ENCODE results near the gene SLC9A3. TPM values are rescaled to one million over a fixed set of nuclear protein-coding genes. Genes with fewer than 3 reads are reported as not detected.

Gene SLC9A3
- polyA plus RNA-seq, 10 donors, result 1.3 to 3.3 (median 1.9) TPM

DNA sequence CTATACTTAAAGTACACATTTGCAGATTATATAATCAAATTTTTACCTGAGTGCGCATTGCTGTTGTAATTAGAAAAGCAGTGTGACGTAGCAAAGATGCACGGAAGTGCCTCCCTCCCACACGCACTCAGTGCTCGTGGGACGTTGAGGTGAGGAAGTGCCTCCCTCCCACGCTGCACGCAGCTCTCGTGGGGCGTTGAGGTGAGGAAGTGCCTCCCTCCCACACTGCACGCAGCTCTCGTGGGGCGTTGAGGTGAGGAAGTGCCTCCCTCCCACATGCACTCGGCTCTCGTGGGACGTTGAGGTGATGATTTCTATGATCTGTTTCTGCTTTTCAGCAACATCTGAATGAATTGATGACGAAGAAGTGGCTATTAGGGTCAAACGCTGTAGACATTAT, 60.3 kb downstream of the SLC9A3 start:
- DNase-seq, result no peak

DNA sequence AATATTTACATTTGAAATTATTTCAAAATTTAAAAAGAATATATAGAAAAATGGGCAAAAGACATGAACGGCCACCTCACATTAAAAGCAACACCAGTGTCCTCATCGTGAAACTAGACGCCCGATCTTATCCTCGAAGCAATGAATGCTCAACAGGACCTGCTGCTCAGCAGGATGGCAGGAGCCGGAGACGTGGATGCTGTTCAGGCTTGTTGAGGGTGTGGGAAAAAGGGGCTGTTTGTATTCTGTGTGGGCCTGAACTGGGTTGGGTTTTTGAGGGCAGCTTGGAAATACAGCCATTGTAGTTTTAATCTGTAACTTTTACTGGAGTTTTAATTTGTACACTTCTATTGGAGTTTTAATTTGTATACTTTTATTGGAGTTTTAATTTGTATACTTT, 60.9 kb downstream of the SLC9A3 start:
- no peak for DNase-seq

DNA sequence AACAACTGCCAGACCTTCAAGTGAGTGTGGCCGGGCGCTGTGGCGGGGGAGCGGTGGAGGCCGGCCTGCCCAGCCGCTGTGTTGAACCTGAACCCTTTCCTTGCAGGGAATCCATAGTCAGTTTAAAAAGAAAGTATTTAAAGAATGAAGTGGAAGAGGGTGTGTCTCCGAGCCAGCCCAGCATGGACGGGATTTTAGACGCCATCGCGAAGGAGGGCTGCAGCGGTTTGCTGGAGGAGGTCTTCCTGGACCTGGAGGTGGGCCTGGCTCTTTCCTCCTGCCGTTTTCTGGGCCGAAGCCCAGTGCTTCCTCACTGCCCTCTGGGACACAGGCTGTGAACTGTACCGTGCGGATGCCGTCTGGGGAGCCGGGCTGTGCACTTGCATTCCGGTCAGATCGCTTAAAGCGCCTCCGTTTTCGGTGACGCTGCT, 62.2 kb downstream of the SLC9A3 start:
- no peak for DNase-seq

DNA sequence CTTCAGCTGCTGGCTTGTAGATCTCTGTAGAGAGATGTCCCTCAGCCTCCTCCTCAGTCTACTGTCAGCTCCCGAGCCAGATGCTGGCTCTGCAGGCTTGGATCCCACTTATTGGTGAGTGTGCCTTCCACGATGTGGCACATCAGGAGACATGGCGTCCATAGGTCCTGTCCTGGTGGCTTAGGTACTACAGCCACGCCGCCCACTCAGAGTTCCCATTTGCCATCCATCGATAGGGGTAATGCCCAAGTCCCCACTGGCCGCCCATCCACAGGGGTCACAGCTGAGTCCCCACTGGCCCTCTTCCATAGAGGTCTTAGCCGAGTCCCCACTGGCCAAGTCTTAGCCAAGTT, 64.0 kb downstream of the SLC9A3 start:
- DNase-seq, result no peak

DNA sequence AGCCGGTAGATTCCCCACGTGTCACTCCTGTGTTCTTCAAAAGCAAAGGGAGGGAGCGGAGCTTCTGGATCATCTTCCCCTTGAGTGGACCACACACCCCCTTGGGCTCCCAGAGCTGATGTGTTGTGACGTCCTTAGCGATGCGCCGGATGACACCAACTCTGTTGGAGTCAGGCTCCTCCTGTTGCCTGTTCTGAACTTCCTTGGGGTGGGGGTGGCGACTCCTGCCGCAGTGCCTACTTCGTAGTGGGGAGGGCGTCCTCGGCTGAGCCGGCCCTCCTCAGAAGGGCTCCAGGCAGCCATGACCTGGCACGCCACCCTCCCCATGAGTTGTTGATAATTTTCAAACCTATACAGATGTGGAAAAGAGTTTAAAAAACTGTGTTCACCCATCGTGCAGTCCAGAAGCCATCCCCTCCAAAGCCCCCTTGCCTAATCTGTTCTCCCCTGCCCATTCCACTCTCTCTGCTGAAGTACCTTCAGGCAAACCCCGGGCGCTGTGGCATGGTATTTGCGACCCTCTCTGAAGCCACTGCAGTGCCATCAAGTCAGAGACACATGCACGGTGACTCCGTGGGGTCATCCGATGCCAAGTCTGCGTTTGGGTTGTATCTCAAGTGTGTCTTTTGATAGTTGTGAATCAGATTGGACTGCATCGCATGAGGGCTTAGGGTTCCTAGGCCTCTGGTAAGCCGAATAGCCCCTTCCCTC, 64.5 kb downstream of the SLC9A3 start:
- DNase-seq, result no peak

DNA sequence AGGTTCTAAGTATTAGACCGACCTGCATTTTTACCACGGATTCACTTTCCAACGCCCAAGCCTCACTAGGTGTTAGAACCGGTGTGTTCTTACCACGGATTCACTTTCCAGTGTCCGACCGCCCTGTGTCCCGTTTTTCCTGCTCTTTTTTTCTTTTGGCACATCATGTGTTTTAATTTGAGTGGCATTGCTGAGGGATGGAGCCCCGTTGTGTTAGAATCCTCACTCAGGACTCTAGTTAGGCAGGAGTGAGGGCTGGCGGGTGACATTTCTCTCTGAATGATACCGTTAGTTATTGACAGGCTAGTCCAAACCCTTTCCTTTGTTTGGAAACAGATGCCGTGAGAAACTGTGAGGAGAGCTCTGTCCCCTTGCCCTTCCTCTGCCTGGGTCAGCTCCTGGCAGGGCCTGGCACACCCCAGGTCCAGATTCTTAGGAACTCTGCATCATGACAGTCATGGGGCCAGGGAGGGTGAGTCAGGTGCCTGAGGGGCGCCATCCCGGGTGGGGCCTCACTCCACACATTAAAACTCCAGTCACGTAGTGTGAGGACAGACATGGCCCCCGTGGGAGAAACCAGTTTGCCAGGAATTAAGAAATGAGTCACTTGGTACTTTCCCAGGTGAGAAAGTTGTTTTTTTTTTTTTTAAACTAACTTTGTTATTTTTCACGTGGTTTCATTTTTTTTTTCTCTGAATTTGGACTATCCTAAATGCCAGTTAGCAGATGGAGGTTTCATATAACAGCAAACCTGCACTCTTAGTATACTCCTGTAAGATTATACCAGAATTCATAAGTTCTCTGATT, 65.5 kb downstream of the SLC9A3 start:
- DNase-seq, result no peak

DNA sequence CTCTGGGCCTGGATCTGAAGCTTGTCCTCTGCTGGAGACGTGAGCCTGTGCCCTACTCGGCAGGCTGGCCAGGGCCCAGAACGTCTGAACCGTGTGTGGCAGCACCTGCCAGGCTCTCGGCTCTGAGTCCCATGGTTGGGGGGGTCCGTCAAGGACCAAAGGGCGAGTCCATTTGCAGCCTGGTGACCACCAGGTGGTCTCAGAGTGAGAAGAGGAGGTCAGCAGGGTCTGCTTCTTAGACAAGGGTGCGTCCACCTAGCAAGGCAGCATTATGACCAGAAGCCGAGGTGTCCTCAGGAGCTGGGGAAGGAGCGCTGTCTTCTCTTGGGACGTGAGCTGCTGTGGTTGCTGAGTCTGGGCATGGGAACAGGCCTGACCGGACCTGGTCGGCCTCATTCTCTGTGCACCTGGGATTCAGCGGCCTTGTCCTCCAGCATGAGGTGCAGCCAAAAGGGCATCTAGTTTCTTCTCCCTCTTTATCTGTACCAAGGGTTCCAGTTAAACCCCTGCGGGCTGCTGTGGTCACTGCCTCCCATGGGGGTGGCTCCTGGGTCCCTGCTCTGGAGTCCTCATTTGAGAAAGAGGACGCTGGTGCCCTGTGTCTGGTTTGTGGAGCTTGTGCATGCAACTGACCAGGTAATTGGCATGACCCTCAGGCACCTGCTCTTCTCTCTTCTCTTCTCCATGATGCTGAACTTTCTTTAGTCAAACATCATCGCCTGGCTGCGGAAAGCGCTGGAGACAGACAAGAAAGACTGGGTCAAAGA, 66.9 kb downstream of the SLC9A3 start:
- DNase-seq, result no peak

DNA sequence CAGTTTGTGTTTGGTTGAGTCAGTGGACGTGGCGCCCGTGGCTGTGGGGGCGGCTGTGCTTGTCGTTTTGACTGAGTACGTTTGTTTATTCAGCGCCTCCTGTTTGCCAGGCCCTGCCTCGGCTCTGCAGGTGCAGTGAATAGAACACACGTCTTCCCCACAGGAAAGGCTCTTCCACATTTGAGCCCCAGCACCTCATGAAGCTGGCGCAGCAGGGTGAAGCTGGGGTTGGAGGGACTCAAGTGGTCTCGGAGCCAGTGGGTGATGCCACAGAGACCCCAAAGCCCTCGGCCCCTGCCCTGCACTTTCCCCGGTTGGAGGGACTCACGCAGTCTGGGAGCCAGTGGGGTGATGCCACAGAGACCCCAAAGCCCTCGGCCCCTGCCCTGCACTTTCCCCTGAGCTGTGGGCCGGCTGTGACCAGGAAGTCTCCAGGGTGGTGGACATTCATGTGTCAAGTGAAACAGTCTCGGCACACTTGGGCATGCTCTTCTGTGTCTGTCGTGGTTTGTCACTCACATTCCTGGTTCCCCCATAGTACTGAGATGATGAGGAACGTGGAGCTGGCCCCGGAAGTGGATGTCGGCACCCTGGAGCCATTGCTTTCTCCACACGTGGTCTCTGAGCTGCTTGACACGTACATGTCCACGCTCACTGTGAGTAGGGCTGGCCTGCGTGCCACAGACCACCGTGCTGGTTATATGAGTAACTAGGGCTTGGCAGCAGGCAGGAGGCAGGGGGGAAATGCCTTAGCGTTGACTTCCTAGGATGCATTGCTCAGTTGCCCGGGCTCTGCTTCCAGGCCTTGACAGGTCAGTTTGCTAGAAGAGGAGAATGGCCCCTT, 67.7 kb downstream of the SLC9A3 start:
- DNase-seq, result no peak

DNA sequence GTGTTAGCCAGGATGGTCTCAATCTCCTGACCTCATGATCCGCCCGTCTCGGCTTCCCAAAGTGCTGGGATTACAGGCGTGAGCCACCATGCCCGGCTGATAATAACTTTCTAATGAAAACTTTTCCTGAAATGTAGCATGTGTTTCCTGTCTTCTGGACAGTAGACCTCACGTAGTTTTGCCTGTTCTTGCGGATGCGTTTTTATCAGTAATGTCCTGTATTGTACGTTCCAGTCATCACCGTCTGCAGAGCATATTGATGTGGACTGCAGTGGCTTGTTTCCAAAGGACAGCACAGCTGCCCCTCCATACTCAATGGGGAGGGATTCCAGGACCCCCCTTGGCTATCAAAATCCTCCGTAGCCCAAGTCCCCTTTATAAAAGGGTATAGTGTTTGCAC, 68.4 kb downstream of the SLC9A3 start:
- no peak for DNase-seq

DNA sequence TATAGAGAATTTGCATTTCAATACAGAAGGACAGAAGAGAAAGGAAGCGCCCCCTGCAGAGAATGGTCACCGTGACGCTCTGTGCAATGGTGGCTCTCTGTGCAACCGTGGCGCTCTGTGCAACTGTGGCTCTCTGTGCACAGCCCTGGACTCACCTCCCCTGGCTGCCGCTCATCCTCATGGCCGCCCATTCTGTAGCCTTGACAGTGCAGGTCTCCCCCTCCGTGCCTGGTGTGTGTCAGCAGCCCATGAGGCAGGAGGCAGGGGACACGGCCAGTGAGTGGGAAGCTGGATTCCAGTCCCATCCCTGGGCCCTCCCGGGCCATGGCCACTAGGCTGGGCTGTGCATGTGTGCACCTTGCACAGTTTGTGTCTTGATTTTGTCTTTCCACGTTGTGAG, 69.3 kb downstream of the SLC9A3 start:
- no peak for DNase-seq

DNA sequence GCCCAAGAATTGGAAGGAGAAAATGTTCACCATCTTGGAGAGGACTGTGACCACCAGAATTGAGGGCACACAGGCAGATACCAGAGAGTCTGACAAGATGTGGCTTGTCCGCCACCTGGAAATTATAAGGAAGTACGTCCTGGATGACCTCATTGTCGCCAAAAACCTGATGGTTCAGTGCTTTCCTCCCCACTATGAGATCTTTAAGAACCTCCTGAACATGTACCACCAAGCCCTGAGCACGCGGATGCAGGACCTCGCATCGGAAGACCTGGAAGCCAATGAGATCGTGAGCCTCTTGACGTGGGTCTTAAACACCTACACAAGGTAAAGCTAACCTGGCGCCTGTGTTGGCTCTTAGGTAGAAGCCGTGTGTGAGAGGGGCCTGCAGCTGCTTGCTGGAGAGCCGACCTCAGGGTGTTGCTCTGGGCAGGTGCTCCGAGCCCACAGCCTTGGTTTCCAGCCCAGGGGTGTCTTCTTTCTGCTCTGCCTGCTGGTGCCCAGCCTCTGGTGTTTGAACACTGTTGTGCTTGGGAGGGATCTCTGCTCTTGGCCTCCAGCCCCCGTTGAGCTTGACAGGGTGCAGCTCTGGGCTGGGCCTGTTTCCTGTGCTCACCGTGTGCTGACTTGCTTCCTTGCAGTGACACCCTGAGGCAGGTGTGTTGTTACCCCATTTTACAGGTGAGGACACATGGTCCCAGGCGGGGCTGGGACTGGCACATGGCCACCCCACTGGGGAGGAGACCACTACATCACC, 70.3 kb downstream of the SLC9A3 start:
- DNase-seq, result no peak

DNA sequence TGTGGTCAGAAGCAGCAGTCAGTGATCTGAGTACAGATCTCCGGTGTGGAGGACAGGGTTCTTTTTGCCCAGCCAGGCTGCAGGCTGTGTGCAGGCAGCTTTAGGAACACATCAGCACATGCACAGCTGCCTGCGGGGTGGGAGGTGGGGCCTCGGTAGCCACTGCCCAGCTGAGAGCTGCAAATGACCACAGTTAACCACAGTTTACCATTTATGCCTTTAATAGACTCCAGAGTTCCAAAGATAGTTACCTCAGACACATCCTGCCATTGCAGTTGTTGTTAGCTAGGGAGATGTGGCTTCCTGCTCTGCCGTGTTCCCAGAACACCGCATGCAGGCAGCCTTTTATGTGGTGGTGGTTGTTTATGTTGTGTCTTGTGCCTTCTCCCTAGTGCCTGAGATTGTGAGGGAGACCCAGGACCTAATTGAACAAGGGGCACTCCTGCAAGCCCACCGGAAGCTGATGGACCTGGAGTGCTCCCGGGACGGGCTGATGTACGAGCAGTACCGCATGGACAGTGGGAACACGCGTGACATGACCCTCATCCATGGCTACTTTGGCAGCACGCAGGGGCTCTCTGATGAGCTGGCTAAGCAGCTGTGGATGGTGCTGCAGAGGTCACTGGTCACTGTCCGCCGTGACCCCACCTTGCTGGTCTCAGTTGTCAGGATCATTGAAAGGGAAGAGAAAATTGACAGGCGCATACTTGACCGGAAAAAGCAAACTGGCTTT, 71.1 kb downstream of the SLC9A3 start:
- DNase-seq, result no peak

DNA sequence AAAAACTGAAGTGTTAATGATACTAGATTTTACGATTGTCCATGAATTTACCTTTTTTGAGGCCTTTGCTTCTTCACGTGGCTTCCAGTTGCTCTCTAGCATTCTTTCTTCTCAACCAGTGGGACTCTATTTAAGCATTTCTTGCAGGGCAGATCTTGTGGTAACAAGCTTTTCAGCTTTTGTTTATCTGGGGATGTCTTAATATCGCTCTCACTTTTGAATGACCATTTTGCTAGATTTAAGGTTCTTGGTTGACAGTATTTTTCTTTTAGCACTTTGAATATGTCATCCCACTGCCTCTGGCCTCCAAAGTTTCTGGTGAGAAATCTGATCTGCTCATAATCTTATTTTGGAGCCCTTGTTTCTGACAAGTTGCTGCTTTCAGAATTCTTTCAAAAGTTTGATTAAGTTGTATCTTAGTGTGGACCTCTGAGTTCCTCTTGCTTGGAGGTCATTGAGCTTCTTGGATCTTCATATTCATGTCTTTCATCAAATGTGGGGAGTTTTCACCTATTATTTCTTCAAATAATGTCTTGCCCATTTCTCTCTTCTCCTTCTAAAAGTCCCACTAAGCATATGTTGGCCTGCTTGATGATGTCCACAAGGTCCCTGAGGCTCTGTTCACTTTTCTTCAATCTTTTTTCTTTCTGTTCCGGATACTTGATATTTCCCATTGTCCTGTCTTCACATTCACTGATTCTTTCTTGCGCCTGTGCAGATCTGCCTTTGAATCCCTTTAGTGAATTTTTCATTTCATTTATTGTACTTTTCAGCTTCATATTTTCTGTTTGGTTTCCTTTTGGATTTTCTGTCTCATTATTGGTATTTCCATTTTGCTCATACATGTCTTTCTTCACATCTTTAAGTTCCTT, 72.4 kb downstream of the SLC9A3 start:
- DNase-seq, result no peak

DNA sequence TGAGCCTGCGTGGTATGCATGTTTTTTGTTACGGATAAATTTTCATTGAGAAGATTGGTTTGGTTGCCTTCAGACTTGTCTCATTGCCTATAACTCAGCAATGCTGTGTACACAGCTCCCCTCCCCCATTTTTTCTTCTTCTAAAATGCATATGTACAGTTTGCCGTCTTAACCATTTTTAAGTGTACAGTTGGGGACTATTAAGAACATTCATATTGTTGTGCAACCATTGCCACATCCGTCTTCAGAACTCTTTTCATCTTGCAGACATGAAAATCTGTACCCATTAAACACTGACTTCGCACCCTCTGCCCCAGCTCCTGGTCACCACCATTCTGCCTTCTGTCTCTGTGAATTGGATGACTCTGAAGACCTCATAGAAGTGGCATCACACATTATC, 75.1 kb downstream of the SLC9A3 start:
- no peak for DNase-seq

DNA sequence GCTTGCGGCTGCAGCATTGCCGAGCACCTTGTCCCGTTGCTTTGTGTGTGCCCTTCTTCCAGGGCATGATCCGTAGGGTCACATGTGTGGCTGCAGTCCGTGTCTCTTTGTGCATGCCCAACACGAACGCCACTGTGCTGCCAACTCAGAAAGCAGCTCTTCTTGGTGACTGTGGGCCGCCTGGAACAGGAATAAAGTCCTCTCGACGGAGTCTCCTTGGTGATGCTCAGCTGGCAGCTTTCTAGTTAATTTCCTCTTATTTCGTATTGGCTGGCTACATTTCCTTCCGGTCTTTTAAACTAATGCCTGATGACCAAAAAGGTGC, 75.5 kb downstream of the SLC9A3 start:
- DNase-seq, result no peak

DNA sequence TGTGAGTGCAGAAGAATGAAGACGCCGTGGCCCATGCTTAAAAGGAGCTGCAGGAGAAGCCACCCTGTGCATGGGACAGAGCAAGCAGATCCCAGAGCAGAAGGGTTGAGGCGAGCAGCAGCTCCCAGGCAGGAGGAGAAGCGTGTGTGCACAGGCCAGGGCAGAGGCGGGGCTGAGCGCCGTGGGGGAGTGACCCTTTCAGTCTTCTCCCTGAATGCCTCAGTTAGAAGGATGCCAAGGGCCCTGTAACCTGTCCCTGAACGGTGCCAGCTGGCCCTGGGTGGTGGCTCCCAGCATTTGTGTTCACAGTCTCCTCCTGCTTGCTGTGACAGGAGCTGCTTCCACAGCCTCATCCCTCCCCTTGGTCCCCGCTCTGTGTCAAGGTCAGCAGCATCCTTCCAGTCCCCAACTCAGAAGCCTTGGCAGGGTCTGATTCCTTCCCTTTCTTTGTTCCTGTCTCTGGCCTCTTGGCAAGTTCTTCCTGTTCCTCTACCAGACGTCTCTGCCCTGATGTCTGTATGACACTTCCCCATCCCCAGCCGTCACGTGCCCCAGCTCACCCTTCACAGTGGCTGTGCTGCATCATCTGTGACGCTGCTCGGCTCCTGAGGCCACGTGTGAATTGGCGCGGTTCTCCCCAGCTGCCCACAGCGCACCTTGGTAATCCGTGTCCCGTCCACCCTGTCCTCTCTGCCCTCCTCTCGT, 76.0 kb downstream of the SLC9A3 start:
- DNase-seq, result peak in 1 of 3 donors; percentile 34

DNA sequence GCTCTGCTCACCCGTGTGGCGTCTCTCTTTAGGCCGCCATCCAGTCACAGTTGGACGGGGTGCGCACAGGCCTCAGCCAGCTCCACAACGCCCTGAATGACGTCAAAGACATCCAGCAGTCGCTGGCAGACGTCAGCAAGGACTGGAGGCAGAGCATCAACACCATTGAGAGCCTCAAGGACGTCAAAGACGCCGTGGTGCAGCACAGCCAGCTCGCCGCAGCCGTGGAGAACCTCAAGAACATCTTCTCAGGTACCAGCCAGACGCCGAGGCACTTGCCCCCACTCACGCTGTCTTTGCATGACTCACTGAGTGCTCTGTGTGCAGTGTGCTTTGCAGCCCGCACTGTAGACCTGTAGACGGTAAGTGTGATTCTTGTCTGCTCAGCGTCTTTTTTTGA, 76.7 kb downstream of the SLC9A3 start:
- no peak for DNase-seq

DNA sequence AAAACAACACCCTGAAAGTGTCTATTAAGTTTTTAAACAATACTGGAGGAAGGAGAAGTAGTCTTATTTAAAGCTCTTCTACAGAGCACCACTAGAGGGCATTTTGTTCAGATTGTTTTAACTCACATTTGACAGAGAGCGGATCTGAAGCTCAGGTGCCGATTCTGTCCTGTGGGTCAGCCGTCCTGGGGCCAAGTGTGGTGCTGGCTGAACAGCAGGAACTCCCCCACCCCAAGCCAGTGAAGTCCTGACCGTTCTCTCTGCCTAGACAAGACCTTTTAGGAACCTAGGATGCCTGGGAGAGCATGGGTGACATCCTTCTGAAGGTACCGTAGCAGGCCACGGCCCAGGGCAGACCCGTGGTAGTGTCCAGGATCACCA, 77.4 kb downstream of the SLC9A3 start:
- DNase-seq, result peak in 1 of 3 donors; percentile 45

All from muscle of back (tissue), 11 donors.